HepG2 (cell line): ENCODE measurements around the gene ZNRF3. TPM values are rescaled to one million over a fixed set of nuclear protein-coding genes. Genes with fewer than 3 reads are reported as not detected.

Source experiments
- ARHGAP35 ChIP-seq: sonication (generic); formaldehyde crosslinking; IDR thresholded peaks from 2 replicates; pipeline ENCODE4 v1.9.0; 2022; ENCODE audit warnings: mild to moderate bottlenecking, inconsistent platforms, moderate library complexity, missing genetic modification reagents, borderline replicate concordance
- ARNT ChIP-seq: fragments of 450-650 bp; IDR thresholded peaks from 2 replicates; pipeline ENCODE4 v1.6.1; 2017
- FOXK2 ChIP-seq: fragments of 450-650 bp; IDR thresholded peaks from 2 replicates; pipeline ENCODE4 v1.6.1; 2016
- NFYB ChIP-seq: sonication (generic); formaldehyde crosslinking; IDR thresholded peaks from 2 replicates; pipeline ENCODE4 v1.4.0; 2020; ENCODE audit warnings: missing genetic modification reagents
- NRL ChIP-seq: sonication (generic); formaldehyde crosslinking; IDR thresholded peaks from 2 replicates; pipeline ENCODE4 v1.5.0; 2020; ENCODE audit warnings: missing genetic modification reagents, mild to moderate bottlenecking, moderate library complexity, borderline replicate concordance
- SCMH1 ChIP-seq: sonication (generic); formaldehyde crosslinking; IDR thresholded peaks from 2 replicates; pipeline ENCODE4 v1.9.0; 2021; ENCODE audit warnings: missing genetic modification reagents, mild to moderate bottlenecking, borderline replicate concordance
- SMAD1 ChIP-seq: sonication (generic); formaldehyde crosslinking; IDR thresholded peaks from 2 replicates; pipeline ENCODE4 v1.4.0; 2020; ENCODE audit warnings: missing genetic modification reagents, low read depth, mild to moderate bottlenecking, borderline replicate concordance
- TBL1XR1 ChIP-seq: fragments of 150-350 bp; IDR thresholded peaks from 2 replicates; pipeline ENCODE4 v1.6.1; 2014; ENCODE audit warnings: borderline replicate concordance, low read length; ENCODE audit not compliant: partially characterized antibody
- ZBTB44 ChIP-seq: sonication (generic); formaldehyde crosslinking; IDR thresholded peaks from 2 replicates; pipeline ENCODE4 v1.4.0; 2020; ENCODE audit warnings: missing genetic modification reagents
- ZNF362 ChIP-seq: sonication (generic); formaldehyde crosslinking; IDR thresholded peaks from 2 replicates; pipeline ENCODE4 v1.4.0; 2020; ENCODE audit warnings: missing genetic modification reagents, mild to moderate bottlenecking, borderline replicate concordance
- ZNF605 ChIP-seq: sonication (generic); formaldehyde crosslinking; IDR thresholded peaks from 2 replicates; pipeline ENCODE4 v1.8.0; 2022; ENCODE audit warnings: mild to moderate bottlenecking, missing genetic modification reagents
- ZNF883 ChIP-seq: sonication (generic); formaldehyde crosslinking; IDR thresholded peaks from 2 replicates; pipeline ENCODE4 v1.5.1; 2020; ENCODE audit warnings: mild to moderate bottlenecking, missing genetic modification reagents; ENCODE audit errors: not compliant biosample characterization
- polyA plus RNA-seq, 8 experiments: library from polyadenylated mRNA; depleted of rRNA in 3 of 8; stranded (reverse) in 7 of 8; unstranded in 1 of 8; fragments of >200 nt; fragmentation: Illumina TruSeq in 4 of 8; extraction: Trizol in 4 of 8; gene quantifications; 2 replicates each; pipeline versions ENCODE4 v1.2.1 to v1.2.3, GENCODE V29; 2011 to 2016; ENCODE audit warnings: low read depth in 4 of 8, missing spikeins in 1 of 8, mixed read lengths in 1 of 8; ENCODE audit not compliant: insufficient read depth in 1 of 8
- total RNA-seq, 5 experiments: library from RNA; depleted of rRNA; stranded (reverse); fragments of >200 nt; fragmentation: Illumina TruSeq; extraction: Trizol; gene quantifications; 2 replicates each; pipeline ENCODE4 v1.2.3, GENCODE V29; 2016; ENCODE audit warnings: low read depth in 1 of 5
- TF ChIP-seq, protein P1 (sequence below): sonication (generic); formaldehyde crosslinking; IDR thresholded peaks from 2 replicates; pipeline ENCODE4 v1.4.0; 2020; ENCODE audit warnings: missing genetic modification reagents, mild to moderate bottlenecking, borderline replicate concordance
- TF ChIP-seq, protein P2 (sequence below): sonication (generic); formaldehyde crosslinking; IDR thresholded peaks from 2 replicates; pipeline ENCODE4 v1.4.0; 2020; ENCODE audit warnings: missing genetic modification reagents
- TF ChIP-seq, protein P3 (sequence below): sonication (generic); formaldehyde crosslinking; IDR thresholded peaks from 2 replicates; pipeline ENCODE4 v1.5.0; 2020; ENCODE audit warnings: mild to moderate bottlenecking, missing genetic modification reagents, borderline replicate concordance

Gene ZNRF3
- total and polyA plus RNA-seq, 2 of the 13 experiments (the other 11 are each of a cell fraction or from before 2014, with no cell fraction given) = 20.3 to 36.7 TPM

- TF ChIP-seq, protein P1, sequence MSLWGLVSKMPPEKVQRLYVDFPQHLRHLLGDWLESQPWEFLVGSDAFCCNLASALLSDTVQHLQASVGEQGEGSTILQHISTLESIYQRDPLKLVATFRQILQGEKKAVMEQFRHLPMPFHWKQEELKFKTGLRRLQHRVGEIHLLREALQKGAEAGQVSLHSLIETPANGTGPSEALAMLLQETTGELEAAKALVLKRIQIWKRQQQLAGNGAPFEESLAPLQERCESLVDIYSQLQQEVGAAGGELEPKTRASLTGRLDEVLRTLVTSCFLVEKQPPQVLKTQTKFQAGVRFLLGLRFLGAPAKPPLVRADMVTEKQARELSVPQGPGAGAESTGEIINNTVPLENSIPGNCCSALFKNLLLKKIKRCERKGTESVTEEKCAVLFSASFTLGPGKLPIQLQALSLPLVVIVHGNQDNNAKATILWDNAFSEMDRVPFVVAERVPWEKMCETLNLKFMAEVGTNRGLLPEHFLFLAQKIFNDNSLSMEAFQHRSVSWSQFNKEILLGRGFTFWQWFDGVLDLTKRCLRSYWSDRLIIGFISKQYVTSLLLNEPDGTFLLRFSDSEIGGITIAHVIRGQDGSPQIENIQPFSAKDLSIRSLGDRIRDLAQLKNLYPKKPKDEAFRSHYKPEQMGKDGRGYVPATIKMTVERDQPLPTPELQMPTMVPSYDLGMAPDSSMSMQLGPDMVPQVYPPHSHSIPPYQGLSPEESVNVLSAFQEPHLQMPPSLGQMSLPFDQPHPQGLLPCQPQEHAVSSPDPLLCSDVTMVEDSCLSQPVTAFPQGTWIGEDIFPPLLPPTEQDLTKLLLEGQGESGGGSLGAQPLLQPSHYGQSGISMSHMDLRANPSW (CRISPR knock-in tag) = no peak
- TF ChIP-seq ZBTB44 (CRISPR knock-in tag) (no peak), FOXK2 (no peak), ARHGAP35 (CRISPR knock-in tag) (no peak), ZNF605 (0 out of 2 replicates have a peak, but pooled peaks have one; percentile 7), SCMH1 (CRISPR knock-in tag) (no peak), SMAD1 (no peak), NFYB (no peak), ZNF883 (no peak), TBL1XR1 (no peak), ZNF362 (CRISPR knock-in tag) (peak; percentile 72; the same call in 1 of the 2 replicates), NRL (CRISPR knock-in tag) (no peak), ARNT (no peak)
- TF ChIP-seq, protein P2, sequence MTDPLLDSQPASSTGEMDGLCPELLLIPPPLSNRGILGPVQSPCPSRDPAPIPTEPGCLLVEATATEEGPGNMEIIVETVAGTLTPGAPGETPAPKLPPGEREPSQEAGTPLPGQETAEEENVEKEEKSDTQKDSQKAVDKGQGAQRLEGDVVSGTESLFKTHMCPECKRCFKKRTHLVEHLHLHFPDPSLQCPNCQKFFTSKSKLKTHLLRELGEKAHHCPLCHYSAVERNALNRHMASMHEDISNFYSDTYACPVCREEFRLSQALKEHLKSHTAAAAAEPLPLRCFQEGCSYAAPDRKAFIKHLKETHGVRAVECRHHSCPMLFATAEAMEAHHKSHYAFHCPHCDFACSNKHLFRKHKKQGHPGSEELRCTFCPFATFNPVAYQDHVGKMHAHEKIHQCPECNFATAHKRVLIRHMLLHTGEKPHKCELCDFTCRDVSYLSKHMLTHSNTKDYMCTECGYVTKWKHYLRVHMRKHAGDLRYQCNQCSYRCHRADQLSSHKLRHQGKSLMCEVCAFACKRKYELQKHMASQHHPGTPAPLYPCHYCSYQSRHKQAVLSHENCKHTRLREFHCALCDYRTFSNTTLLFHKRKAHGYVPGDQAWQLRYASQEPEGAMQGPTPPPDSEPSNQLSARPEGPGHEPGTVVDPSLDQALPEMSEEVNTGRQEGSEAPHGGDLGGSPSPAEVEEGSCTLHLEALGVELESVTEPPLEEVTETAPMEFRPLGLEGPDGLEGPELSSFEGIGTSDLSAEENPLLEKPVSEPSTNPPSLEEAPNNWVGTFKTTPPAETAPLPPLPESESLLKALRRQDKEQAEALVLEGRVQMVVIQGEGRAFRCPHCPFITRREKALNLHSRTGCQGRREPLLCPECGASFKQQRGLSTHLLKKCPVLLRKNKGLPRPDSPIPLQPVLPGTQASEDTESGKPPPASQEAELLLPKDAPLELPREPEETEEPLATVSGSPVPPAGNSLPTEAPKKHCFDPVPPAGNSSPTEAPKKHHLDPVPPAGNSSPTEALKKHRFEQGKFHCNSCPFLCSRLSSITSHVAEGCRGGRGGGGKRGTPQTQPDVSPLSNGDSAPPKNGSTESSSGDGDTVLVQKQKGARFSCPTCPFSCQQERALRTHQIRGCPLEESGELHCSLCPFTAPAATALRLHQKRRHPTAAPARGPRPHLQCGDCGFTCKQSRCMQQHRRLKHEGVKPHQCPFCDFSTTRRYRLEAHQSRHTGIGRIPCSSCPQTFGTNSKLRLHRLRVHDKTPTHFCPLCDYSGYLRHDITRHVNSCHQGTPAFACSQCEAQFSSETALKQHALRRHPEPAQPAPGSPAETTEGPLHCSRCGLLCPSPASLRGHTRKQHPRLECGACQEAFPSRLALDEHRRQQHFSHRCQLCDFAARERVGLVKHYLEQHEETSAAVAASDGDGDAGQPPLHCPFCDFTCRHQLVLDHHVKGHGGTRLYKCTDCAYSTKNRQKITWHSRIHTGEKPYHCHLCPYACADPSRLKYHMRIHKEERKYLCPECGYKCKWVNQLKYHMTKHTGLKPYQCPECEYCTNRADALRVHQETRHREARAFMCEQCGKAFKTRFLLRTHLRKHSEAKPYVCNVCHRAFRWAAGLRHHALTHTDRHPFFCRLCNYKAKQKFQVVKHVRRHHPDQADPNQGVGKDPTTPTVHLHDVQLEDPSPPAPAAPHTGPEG = no peak
- TF ChIP-seq, protein P3, sequence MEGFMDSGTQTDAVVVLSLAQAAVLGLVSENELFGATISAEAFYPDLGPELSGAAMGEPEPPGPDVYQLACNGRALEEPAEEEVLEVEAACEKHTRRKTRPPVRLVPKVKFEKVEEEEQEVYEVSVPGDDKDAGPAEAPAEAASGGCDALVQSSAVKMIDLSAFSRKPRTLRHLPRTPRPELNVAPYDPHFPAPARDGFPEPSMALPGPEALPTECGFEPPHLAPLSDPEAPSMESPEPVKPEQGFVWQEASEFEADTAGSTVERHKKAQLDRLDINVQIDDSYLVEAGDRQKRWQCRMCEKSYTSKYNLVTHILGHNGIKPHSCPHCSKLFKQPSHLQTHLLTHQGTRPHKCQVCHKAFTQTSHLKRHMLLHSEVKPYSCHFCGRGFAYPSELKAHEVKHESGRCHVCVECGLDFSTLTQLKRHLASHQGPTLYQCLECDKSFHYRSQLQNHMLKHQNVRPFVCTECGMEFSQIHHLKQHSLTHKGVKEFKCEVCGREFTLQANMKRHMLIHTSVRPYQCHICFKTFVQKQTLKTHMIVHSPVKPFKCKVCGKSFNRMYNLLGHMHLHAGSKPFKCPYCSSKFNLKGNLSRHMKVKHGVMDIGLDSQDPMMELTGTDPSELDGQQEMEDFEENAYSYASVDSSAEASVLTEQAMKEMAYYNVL = peak; percentile 59; the same call in 1 of the 2 replicates
Measured at GRCh38 chr22:29022101-29022817, 138.9 kb downstream of the ZNRF3 start (continued).
